K562 (cell line): ENCODE data around the gene PLCL2. TPM values are rescaled to one million over a fixed set of nuclear protein-coding genes. Genes with fewer than 3 reads are reported as not detected.

Experiments used
- ATAC-seq: fragments of 200-7000 bp; cut with Tn5 transposase; 3 replicates; pipeline ENCODE4 v1.9.1; 2020; ENCODE audit warnings: moderate library complexity
- BruUV-seq: library from RNA; stranded (reverse); fragments of 400-500 nt; replicated peaks from 2 replicates; lab custom pipeline; 2021; lab: Mats Ljungman, UMichigan
- CTCF ChIA-PET: fragments of 300-600 bp; formaldehyde crosslinking; extraction: SDS; loops from one replicate; lab custom pipeline; 2021; ENCODE audit warnings: low intra/inter-chr PET ratio; lab: Yijun Ruan, JAX
- POLR2A ChIA-PET: fragments of 300-600, 350-650 bp; sonication (Branson Sonifier 250); formaldehyde crosslinking; extraction: SDS; loops from one replicate; lab custom pipeline; 2021; ENCODE audit warnings: antibody characterized with exemption, inconsistent platforms; lab: Yijun Ruan, JAX
- DNase-seq, 4 experiments: peaks; one replicate each; pipeline versions ENCODE4 v3.0.0 to v3.0.0-alpha.2; 2011 to 2018; ENCODE audit warnings: low spot score in 3 of 4, mixed read lengths in 3 of 4; ENCODE audit errors: extremely low read depth in 1 of 4
- FAIRE-seq: peaks from 2 replicates; lab custom pipeline; 2011; peaks lifted over from hg19 to GRCh38; lab: Jason Lieb, UNC
- H2AFZ ChIP-seq: 2 replicates; pipeline ENCODE4 v1.6.0; 2011; ENCODE audit warnings: low read depth, low read length, control low read depth, inconsistent platforms
- H3K27ac ChIP-seq: fragments of 200-600 bp; 3 replicates; pipeline ENCODE4 v1.8.0; 2011; ENCODE audit warnings: low read depth, mild to moderate bottlenecking, control low read depth, inconsistent platforms, low read length, moderate library complexity, mixed read lengths; ENCODE audit errors: extremely low read depth
- H3K27me3 ChIP-seq, 2 experiments: fragments of 300-600 bp in 1 of 2; 2 replicates in 1 of 2; 3 replicates in 1 of 2; pipeline versions ENCODE4 v1.6.0 to v1.8.0; 2011; ENCODE audit warnings: inconsistent platforms in 2 of 2, low read length in 2 of 2, mild to moderate bottlenecking in 1 of 2, mixed read lengths in 1 of 2, moderate library complexity in 1 of 2; ENCODE audit not compliant: control insufficient read depth in 2 of 2, insufficient read depth in 2 of 2
- H3K36me3 ChIP-seq: fragments of 300-600 bp; 3 replicates; pipeline ENCODE4 v1.8.0; 2011; ENCODE audit warnings: mild to moderate bottlenecking, low read length, inconsistent platforms; ENCODE audit not compliant: control insufficient read depth, insufficient read depth
- H3K4me1 ChIP-seq, 2 experiments: fragments of 200-600 bp in 1 of 2; replicated peaks in 1 of 2; 2 replicates in 1 of 2; 3 replicates in 1 of 2; pipeline versions ENCODE4 v1.5.1 to v1.8.0; 2011; ENCODE audit warnings: inconsistent platforms in 2 of 2, low read length in 2 of 2, mild to moderate bottlenecking in 1 of 2, mixed read lengths in 1 of 2, moderate library complexity in 1 of 2; ENCODE audit not compliant: control insufficient read depth in 2 of 2, insufficient read depth in 2 of 2
- H3K4me2 ChIP-seq: 2 replicates; pipeline ENCODE4 v1.6.1; 2011; ENCODE audit warnings: low read length, control low read depth, inconsistent platforms, mixed read lengths; ENCODE audit not compliant: insufficient read depth
- H3K4me3 ChIP-seq: fragments of 200-600 bp; sonication (generic), shearing (Covaris generic); 2 replicates; pipeline ENCODE4 v1.5.1; 2016; ENCODE audit warnings: control low read depth, inconsistent platforms
- H3K79me2 ChIP-seq: fragments of 200-600 bp; 3 replicates; pipeline ENCODE4 v1.8.0; 2011; ENCODE audit warnings: low read length, inconsistent platforms; ENCODE audit not compliant: control insufficient read depth, insufficient read depth
- H3K9ac ChIP-seq, 2 experiments: 2 replicates each; pipeline versions ENCODE4 v1.6.0 to v1.6.1; 2011; ENCODE audit warnings: low read depth in 2 of 2, low read length in 2 of 2, control low read depth in 1 of 2, inconsistent platforms in 1 of 2, mild to moderate bottlenecking in 1 of 2, mixed read lengths in 1 of 2; ENCODE audit not compliant: insufficient read depth in 1 of 2
- H3K9me1 ChIP-seq: one replicate; pipeline ENCODE4 v1.6.0; 2011; ENCODE audit warnings: inconsistent platforms, mild to moderate bottlenecking, low read length, moderate library complexity; ENCODE audit not compliant: control insufficient read depth, insufficient read depth
- H3K9me3 ChIP-seq: replicated peaks from 2 replicates; pipeline ENCODE4 v1.5.1; 2011; ENCODE audit warnings: low read depth, low read length, inconsistent platforms; ENCODE audit not compliant: control insufficient read depth, insufficient read depth
- H4K20me1 ChIP-seq: replicated peaks from 2 replicates; pipeline ENCODE4 v1.6.1; 2011; ENCODE audit warnings: low read length, inconsistent platforms, mixed read lengths; ENCODE audit not compliant: control insufficient read depth, insufficient read depth
- ADNP ChIP-seq: fragments of 200-800 bp; sonication (Bioruptor generic); IDR thresholded peaks from 2 replicates; pipeline ENCODE4 v1.6.1; 2016; ENCODE audit warnings: missing genetic modification characterization, missing compliant biosample characterization
- CCAR2 ChIP-seq: fragments of 200-400 bp; formaldehyde crosslinking; IDR thresholded peaks from 2 replicates; pipeline ENCODE4 v1.6.1; 2017; ENCODE audit warnings: mild to moderate bottlenecking, low read depth, low read length
- ZNF77 ChIP-seq: fragments of 250-450 bp; sonication (Bioruptor Pico); IDR thresholded peaks from 2 replicates; pipeline ENCODE4 v1.5.0; 2020
- WGBS: fragments of 100-300 bp; shearing (Covaris generic); methylation state at CpG from one replicate; pipeline ENCODE4 v1.1.6; 2016; ENCODE audit warnings: low coverage, mixed read lengths; ENCODE audit not compliant: insufficient coverage; ENCODE audit errors: missing lambda C conversion rate; 5-methylcytosine and 5-hydroxymethylcytosine counted together
- in situ Hi-C: fragments of 300-500 bp; cut with MboI; formaldehyde crosslinking; loops from 4 replicates; pipeline ENCODE4 v1.15.0; 2018; ENCODE audit warnings: inconsistent platforms, mixed read lengths
- intact Hi-C: fragments of 100-400 bp; cut with micrococcal nuclease; formaldehyde crosslinking; loops from 2 replicates; pipeline ENCODE4 v1.14.2; 2022
- polyA plus RNA-seq, 8 experiments: library from polyadenylated mRNA; depleted of rRNA in 4 of 8; stranded (reverse) in 5 of 8; unstranded in 3 of 8; fragments of >200 nt; fragmentation: Nextera tagmentation in 2 of 8; fragmentation: Illumina TruSeq in 1 of 8; extraction: Ambion mirVana in 2 of 8; extraction: Trizol in 1 of 8; gene quantifications; 2 replicates each; pipeline versions ENCODE4 v1.2.1 to v1.2.3, GENCODE V29; 2011 to 2014; ENCODE audit warnings: inconsistent platforms in 1 of 8, missing spikeins in 1 of 8
- total RNA-seq, 7 experiments: library from RNA; depleted of rRNA in 6 of 7; stranded (reverse); fragments of >200 nt in 6 of 7; fragmentation: Illumina TruSeq in 2 of 7; extraction: Trizol in 2 of 7; gene quantifications; 2 replicates each; pipeline versions ENCODE4 v1.2.1 to v1.2.3, GENCODE V29; 2011 to 2021; ENCODE audit warnings: low replicate concordance in 1 of 7
- TF ChIP-seq, protein P1 (sequence below): sonication (generic); formaldehyde crosslinking; IDR thresholded peaks from 2 replicates; pipeline ENCODE4 v1.8.0; 2022; ENCODE audit warnings: missing genetic modification reagents, mild to moderate bottlenecking, borderline replicate concordance

PLCL2 gene
- total and polyA plus RNA-seq, 9 of the 15 experiments (the other 6 are each of a cell fraction or from before 2014, with no cell fraction given) = 0.03 to 0.18 (median 0.11) TPM; not detected in 2

DNA sequence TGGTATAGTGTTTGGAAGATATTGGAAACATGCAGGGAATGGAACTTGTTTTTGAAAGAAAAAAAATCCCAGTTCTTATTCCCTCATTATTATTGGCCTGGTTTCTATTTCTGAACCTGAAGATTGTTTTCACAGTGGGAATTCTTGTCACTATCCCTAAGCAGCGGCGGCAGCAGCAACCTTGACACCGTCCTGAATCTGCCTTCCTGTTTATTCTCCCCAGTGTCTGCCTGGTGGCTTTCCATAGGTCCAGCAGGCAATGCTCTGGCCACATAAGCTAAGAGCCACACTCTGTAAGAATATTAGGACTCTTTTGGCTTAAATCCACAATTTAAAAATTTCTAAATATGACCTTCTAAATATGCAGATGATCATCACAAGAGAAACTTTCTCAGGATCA lies 178.0 kb downstream of the PLCL2 start:
- no peak overlapping the region for H3K9ac ChIP-seq
- no peaks in the 10 kb centered on the region for H3K9me3 ChIP-seq
- H3K4me3 ChIP-seq = no peak overlapping the region
- H3K4me1 ChIP-seq = no peaks in the 10 kb centered on the region; a peak in 2 of 5 replicates
- intact Hi-C loops = no loop called here
- CTCF ChIA-PET = no interaction called here
- DNase-seq (no peak), ATAC-seq (no peak)
- H3K9me1 ChIP-seq = no peaks in the 10 kb centered on the region
- no TSS peak for BruUV-seq
- no peak overlapping the region for H3K4me2 ChIP-seq
- no peak overlapping the region for H3K27ac ChIP-seq
- WGBS = 0% methylated on average over 3 of the region's 3 CpGs
- in situ Hi-C loops = no loop called here
- H2AFZ ChIP-seq = no peak overlapping the region
- no peak for TF ChIP-seq ADNP
- no peak for TF ChIP-seq CCAR2
- TF ChIP-seq, all 486 proteins: peak for 0
- no peaks in the 10 kb centered on the region for H3K36me3 ChIP-seq
- POLR2A ChIA-PET = no interaction called here
- no peaks in the 10 kb centered on the region for H3K79me2 ChIP-seq
- FAIRE-seq = no peak
- no peaks in the 10 kb centered on the region for H4K20me1 ChIP-seq
- H3K27me3 ChIP-seq = no peaks in the 10 kb centered on the region

DNA sequence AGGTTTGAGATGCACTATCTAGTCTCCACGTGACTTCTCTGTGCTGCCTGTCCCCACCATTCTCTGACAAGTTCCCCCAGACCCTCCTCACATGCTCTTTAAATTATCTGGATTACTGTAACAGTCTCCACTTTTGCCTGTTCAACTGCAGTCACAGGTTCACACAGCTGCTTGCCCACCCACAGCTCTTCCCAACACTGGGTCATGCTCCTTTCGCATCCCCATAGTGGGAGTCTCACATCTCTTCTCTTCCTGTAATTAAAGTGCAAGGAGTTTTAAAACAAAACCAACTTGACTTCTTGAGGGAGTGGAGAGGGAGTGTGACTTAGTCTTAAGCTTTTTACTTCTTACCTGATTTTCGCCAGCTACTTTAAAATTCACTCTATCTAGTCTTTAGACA lies 178.8 kb downstream of the PLCL2 start:
- no peak for DNase-seq
- H3K79me2 ChIP-seq = no peaks in the 10 kb centered on the region
- no peak overlapping the region for H2AFZ ChIP-seq
- intact Hi-C loops (no loop called here), in situ Hi-C loops (no loop called here)
- no peaks in the 10 kb centered on the region for H3K9me1 ChIP-seq
- H4K20me1 ChIP-seq = no peaks in the 10 kb centered on the region
- no peak overlapping the region for H3K4me3 ChIP-seq
- TF ChIP-seq, protein P1, sequence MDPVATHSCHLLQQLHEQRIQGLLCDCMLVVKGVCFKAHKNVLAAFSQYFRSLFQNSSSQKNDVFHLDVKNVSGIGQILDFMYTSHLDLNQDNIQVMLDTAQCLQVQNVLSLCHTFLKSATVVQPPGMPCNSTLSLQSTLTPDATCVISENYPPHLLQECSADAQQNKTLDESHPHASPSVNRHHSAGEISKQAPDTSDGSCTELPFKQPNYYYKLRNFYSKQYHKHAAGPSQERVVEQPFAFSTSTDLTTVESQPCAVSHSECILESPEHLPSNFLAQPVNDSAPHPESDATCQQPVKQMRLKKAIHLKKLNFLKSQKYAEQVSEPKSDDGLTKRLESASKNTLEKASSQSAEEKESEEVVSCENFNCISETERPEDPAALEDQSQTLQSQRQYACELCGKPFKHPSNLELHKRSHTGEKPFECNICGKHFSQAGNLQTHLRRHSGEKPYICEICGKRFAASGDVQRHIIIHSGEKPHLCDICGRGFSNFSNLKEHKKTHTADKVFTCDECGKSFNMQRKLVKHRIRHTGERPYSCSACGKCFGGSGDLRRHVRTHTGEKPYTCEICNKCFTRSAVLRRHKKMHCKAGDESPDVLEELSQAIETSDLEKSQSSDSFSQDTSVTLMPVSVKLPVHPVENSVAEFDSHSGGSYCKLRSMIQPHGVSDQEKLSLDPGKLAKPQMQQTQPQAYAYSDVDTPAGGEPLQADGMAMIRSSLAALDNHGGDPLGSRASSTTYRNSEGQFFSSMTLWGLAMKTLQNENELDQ (CRISPR knock-in tag) = no peak
- no peak for TF ChIP-seq ZNF77 (CRISPR knock-in tag)
- no peaks in the 10 kb centered on the region for H3K27me3 ChIP-seq
- BruUV-seq = no TSS peak
- no peaks in the 10 kb centered on the region; a peak in 2 of 5 replicates for H3K4me1 ChIP-seq
- ATAC-seq = no peak
- H3K9me3 ChIP-seq = no peaks in the 10 kb centered on the region
- H3K27ac ChIP-seq = no peak overlapping the region
- 3% methylated on average over 3 of the region's 3 CpGs for WGBS
- POLR2A ChIA-PET = interaction anchor here (0.6 kb wide), 1 partner anchor 733 kb away, joined by 3 read pairs; no protein-coding TSS in a partner anchor
- no peak overlapping the region for H3K4me2 ChIP-seq
- no peaks in the 10 kb centered on the region for H3K36me3 ChIP-seq
- FAIRE-seq = no peak
- CTCF ChIA-PET = no interaction called here
- H3K9ac ChIP-seq = no peak overlapping the region
